ENCODE data around the gene CPXM2.

GRCh38 chr10:123870260-123870659, 21.3 kb downstream of the CPXM2 start:
- TF ChIP-seq, protein P1, sequence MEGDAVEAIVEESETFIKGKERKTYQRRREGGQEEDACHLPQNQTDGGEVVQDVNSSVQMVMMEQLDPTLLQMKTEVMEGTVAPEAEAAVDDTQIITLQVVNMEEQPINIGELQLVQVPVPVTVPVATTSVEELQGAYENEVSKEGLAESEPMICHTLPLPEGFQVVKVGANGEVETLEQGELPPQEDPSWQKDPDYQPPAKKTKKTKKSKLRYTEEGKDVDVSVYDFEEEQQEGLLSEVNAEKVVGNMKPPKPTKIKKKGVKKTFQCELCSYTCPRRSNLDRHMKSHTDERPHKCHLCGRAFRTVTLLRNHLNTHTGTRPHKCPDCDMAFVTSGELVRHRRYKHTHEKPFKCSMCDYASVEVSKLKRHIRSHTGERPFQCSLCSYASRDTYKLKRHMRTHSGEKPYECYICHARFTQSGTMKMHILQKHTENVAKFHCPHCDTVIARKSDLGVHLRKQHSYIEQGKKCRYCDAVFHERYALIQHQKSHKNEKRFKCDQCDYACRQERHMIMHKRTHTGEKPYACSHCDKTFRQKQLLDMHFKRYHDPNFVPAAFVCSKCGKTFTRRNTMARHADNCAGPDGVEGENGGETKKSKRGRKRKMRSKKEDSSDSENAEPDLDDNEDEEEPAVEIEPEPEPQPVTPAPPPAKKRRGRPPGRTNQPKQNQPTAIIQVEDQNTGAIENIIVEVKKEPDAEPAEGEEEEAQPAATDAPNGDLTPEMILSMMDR (IDR thresholded peaks at IDR 0.05) = no peak
- peak; percentile 52 to 60 for TF ChIP-seq POLR2AphosphoS5 (IDR thresholded peaks at IDR 0.05)

All from esophagus muscularis mucosa (tissue), 3 donors.